ENCODE data around the gene TJP2. TPM values are rescaled to one million over a fixed set of nuclear protein-coding genes. Genes with fewer than 3 reads are reported as not detected.

TJP2 gene
- total and polyA plus RNA-seq, 10 of the 15 experiments (the other 5 are each of a cell fraction or from before 2014, with no cell fraction given): 6.4 to 59.9 (median 29.7) TPM

DNA sequence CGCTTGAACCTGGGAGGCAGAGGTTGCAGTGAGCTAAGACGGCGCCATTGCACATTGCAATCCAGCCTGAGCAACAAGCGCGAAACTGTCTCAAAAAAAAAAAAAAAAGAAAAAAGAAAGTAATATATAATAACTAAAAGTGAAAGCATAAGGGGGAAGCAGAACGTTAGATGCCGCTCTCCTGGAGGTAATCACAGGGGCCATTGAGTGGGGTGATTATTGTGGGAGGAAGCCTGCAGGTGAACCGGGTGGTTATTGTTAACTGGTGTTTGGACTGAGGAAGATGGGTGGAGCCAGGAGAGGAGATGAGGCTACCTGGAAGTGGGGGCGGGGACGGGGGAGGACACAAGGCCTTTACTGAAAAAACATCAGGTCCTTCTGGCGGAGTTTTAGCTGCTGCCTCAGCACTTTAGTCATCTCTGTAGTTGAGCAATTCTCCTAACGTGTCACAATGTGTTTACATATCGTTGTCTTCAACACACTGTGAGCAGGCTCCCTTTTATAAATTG, 5.3 kb upstream of the TJP2 start (continued):
- no peak for TF ChIP-seq STAT3 (IDR thresholded peaks at IDR 0.05; ENCODE audit: low read depth, low read length)
- no peak for TF ChIP-seq SMAD5 (IDR thresholded peaks at IDR 0.05; ENCODE audit: low read depth)
- TF ChIP-seq SUPT20H (IDR thresholded peaks at IDR 0.05; ENCODE audit: borderline replicate concordance, control insufficient read depth, low read depth, low read length): no peak
- TF ChIP-seq POLR2AphosphoS5 (IDR thresholded peaks at IDR 0.05; ENCODE audit: low read length): no peak
- 0 out of 4 replicates have a peak, but pooled peaks of 1 of the 2 experiments have one; percentile 20 for TF ChIP-seq EP300 (IDR thresholded peaks at IDR 0.05; ENCODE audit: borderline replicate concordance in 1 of 2, control insufficient read depth in 1 of 2, low read depth in 2 of 2, low read length in 2 of 2)
- TF ChIP-seq, protein P1, sequence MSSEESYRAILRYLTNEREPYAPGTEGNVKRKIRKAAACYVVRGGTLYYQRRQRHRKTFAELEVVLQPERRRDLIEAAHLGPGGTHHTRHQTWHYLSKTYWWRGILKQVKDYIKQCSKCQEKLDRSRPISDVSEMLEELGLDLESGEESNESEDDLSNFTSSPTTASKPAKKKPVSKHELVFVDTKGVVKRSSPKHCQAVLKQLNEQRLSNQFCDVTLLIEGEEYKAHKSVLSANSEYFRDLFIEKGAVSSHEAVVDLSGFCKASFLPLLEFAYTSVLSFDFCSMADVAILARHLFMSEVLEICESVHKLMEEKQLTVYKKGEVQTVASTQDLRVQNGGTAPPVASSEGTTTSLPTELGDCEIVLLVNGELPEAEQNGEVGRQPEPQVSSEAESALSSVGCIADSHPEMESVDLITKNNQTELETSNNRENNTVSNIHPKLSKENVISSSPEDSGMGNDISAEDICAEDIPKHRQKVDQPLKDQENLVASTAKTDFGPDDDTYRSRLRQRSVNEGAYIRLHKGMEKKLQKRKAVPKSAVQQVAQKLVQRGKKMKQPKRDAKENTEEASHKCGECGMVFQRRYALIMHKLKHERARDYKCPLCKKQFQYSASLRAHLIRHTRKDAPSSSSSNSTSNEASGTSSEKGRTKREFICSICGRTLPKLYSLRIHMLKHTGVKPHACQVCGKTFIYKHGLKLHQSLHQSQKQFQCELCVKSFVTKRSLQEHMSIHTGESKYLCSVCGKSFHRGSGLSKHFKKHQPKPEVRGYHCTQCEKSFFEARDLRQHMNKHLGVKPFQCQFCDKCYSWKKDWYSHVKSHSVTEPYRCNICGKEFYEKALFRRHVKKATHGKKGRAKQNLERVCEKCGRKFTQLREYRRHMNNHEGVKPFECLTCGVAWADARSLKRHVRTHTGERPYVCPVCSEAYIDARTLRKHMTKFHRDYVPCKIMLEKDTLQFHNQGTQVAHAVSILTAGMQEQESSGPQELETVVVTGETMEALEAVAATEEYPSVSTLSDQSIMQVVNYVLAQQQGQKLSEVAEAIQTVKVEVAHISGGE (CRISPR knock-in tag; IDR thresholded peaks at IDR 0.05): no peak
- TF ChIP-seq SMAD1 (IDR thresholded peaks at IDR 0.05; ENCODE audit: low read depth, partially characterized antibody): no peak
- TF ChIP-seq CHD2 (IDR thresholded peaks at IDR 0.05; ENCODE audit: borderline replicate concordance, low read depth, low read length): no peak
- TF ChIP-seq JUNB (IDR thresholded peaks at IDR 0.05): peak; percentile 74
- TF ChIP-seq RFX5 (IDR thresholded peaks at IDR 0.05; ENCODE audit: low read depth, low read length): no peak
- TF ChIP-seq BACH1 (IDR thresholded peaks at IDR 0.05; ENCODE audit: borderline replicate concordance): no peak; the same call in 1 of the 2 replicates
- no peak for TF ChIP-seq PAX5 (IDR thresholded peaks at IDR 0.05; ENCODE audit: borderline replicate concordance, low read depth, low read length)
- TF ChIP-seq TCF3 (IDR thresholded peaks at IDR 0.05; ENCODE audit: borderline replicate concordance, insufficient read depth, low read depth, low read length): no peak
- TF ChIP-seq MEF2A (IDR thresholded peaks at IDR 0.05; ENCODE audit: insufficient read depth, low read depth, low read length): no peak
- TF ChIP-seq SMARCA5 (IDR thresholded peaks at IDR 0.05): no peak
- no peak for TF ChIP-seq ZNF217 (IDR thresholded peaks at IDR 0.05)
- TF ChIP-seq MXI1 (IDR thresholded peaks at IDR 0.05; ENCODE audit: low read depth, low read length): no peak; the same call in 1 of the 2 replicates
- peak; percentile 21; the same call in 1 of the 2 replicates for TF ChIP-seq PKNOX1 (IDR thresholded peaks at IDR 0.05)
- TF ChIP-seq, protein P2, sequence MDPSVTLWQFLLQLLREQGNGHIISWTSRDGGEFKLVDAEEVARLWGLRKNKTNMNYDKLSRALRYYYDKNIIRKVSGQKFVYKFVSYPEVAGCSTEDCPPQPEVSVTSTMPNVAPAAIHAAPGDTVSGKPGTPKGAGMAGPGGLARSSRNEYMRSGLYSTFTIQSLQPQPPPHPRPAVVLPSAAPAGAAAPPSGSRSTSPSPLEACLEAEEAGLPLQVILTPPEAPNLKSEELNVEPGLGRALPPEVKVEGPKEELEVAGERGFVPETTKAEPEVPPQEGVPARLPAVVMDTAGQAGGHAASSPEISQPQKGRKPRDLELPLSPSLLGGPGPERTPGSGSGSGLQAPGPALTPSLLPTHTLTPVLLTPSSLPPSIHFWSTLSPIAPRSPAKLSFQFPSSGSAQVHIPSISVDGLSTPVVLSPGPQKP (IDR thresholded peaks at IDR 0.05; ENCODE audit: low read depth, low read length): no peak
- TF ChIP-seq ATF7 (IDR thresholded peaks at IDR 0.05; ENCODE audit: low read depth): 0 out of 2 replicates have a peak, but pooled peaks have one; percentile 46
- TF ChIP-seq MTA2 (IDR thresholded peaks at IDR 0.05; ENCODE audit: low read depth): 0 out of 2 replicates have a peak, but pooled peaks have one; percentile 35
- 0 out of 3 replicates have a peak, but pooled peaks of 1 of the 2 experiments have one; percentile 37 for TF ChIP-seq EGR1 (IDR thresholded peaks at IDR 0.05; ENCODE audit: borderline replicate concordance in 1 of 2, low read depth in 2 of 2, low read length in 2 of 2)
- TF ChIP-seq, protein P3, sequence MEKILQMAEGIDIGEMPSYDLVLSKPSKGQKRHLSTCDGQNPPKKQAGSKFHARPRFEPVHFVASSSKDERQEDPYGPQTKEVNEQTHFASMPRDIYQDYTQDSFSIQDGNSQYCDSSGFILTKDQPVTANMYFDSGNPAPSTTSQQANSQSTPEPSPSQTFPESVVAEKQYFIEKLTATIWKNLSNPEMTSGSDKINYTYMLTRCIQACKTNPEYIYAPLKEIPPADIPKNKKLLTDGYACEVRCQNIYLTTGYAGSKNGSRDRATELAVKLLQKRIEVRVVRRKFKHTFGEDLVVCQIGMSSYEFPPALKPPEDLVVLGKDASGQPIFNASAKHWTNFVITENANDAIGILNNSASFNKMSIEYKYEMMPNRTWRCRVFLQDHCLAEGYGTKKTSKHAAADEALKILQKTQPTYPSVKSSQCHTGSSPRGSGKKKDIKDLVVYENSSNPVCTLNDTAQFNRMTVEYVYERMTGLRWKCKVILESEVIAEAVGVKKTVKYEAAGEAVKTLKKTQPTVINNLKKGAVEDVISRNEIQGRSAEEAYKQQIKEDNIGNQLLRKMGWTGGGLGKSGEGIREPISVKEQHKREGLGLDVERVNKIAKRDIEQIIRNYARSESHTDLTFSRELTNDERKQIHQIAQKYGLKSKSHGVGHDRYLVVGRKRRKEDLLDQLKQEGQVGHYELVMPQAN (conservative IDR thresholded peaks at IDR 0.05): no peak
- TF ChIP-seq NR2F1 (conservative IDR thresholded peaks at IDR 0.05): no peak

Measured in GM12878 (cell line).